ENCODE data around the gene ARHGEF10L. TPM values are rescaled to one million over a fixed set of nuclear protein-coding genes. Genes with fewer than 3 reads are reported as not detected.

The ARHGEF10L gene
- total and polyA plus RNA-seq, 8 donors: 36.2 to 104 (median 52.8) TPM

- no peaks in the 10 kb centered on the region for H3K27me3 ChIP-seq
- no peak for FAIRE-seq
- H3K36me3 ChIP-seq: peaks cover 0 to 82% (median 14%) of the 10 kb centered on the region in 3 donors
- no peak overlapping the region for H3K27ac ChIP-seq
- intact Hi-C loops (cut with DNase I): no loop called here
- H3K4me3 ChIP-seq: no peak overlapping the region
- no peak for ATAC-seq
- WGBS, 2 donors: 96 to 97% methylated on average over 12 of the region's 12 CpGs
- TF ChIP-seq CTCF (IDR thresholded peaks at IDR 0.05): no peak
- no peaks in the 10 kb centered on the region for H3K4me1 ChIP-seq
- DNase-seq: no peak
- H3K9me3 ChIP-seq: no peaks in the 10 kb centered on the region
Observed at GRCh38 chr1:17616731-17617279, 77.3 kb downstream of the ARHGEF10L start.

GRCh38 chr1:17617787-17618557 lies 78.5 kb downstream of the ARHGEF10L start:
- WGBS, 2 donors: 87 to 93% methylated on average over 27 of the region's 27 CpGs
- DNase-seq (peak in 1 of 6 donors; percentile 38), ATAC-seq (peak in 3 of 4 donors; percentile 6 to 52 (median 35)), FAIRE-seq (no peak)
- no peak for TF ChIP-seq CTCF (IDR thresholded peaks at IDR 0.05)
- peaks cover 0 to 83% (median 20%) of the 10 kb centered on the region in 3 donors for H3K36me3 ChIP-seq
- no peaks in the 10 kb centered on the region for H3K9me3 ChIP-seq
- H3K27ac ChIP-seq: peak overlapping the region in 1 of 4 donors; percentile 15
- intact Hi-C loops (cut with DNase I): no loop called here
- no peaks in the 10 kb centered on the region for H3K27me3 ChIP-seq
- no peaks in the 10 kb centered on the region for H3K4me1 ChIP-seq
- H3K4me3 ChIP-seq: peak overlapping the region in 1 of 4 donors; percentile 23

- intact Hi-C loops (cut with DNase I): no loop called here
- ATAC-seq (peak in 2 of 4 donors; percentile 3 to 12), FAIRE-seq (no peak), DNase-seq (no peak)
- H3K4me1 ChIP-seq: no peaks in the 10 kb centered on the region
- H3K9me3 ChIP-seq: no peaks in the 10 kb centered on the region
- WGBS, 2 donors: 89% methylated on average over 19 of the region's 19 CpGs
- peak overlapping the region in 1 of 4 donors; percentile 23 for H3K4me3 ChIP-seq
- TF ChIP-seq CTCF (IDR thresholded peaks at IDR 0.05): no peak
- H3K27me3 ChIP-seq: no peaks in the 10 kb centered on the region
- peaks cover 0 to 83% (median 26%) of the 10 kb centered on the region in 3 donors for H3K36me3 ChIP-seq
- H3K27ac ChIP-seq: peak overlapping the region in 1 of 4 donors; percentile 15
Observed at GRCh38 chr1:17618558-17619247, 79.2 kb downstream of the ARHGEF10L start.

- no peak overlapping the region for H3K4me3 ChIP-seq
- H3K27me3 ChIP-seq: no peaks in the 10 kb centered on the region
- intact Hi-C loops (cut with DNase I): no loop called here
- WGBS, 2 donors: 89% methylated on average over 5 of the region's 5 CpGs
- ATAC-seq (no peak), DNase-seq (no peak), FAIRE-seq (no peak)
- peaks cover 0 to 95% (median 37%) of the 10 kb centered on the region in 3 donors for H3K36me3 ChIP-seq
- no peaks in the 10 kb centered on the region for H3K4me1 ChIP-seq
- H3K27ac ChIP-seq: no peak overlapping the region
- no peak for TF ChIP-seq CTCF (IDR thresholded peaks at IDR 0.05)
- H3K9me3 ChIP-seq: no peaks in the 10 kb centered on the region
Observed at GRCh38 chr1:17620448-17620847, 81.0 kb downstream of the ARHGEF10L start.
